GM21515 (cell line): ENCODE measurements around the gene HAPLN1.
"Not testable (repeated sequence)": the region's sequence is repeated elsewhere in the genome, so short reads cannot be mapped to it uniquely, and the experiment has no call there.

Experiments used
- ATAC-seq: cut with Tn5 transposase; IDR thresholded peaks from one replicate; pipeline ENCODE4 v1.9.1; 2021; ENCODE audit not compliant: unreplicated experiment

HAPLN1 gene

DNA sequence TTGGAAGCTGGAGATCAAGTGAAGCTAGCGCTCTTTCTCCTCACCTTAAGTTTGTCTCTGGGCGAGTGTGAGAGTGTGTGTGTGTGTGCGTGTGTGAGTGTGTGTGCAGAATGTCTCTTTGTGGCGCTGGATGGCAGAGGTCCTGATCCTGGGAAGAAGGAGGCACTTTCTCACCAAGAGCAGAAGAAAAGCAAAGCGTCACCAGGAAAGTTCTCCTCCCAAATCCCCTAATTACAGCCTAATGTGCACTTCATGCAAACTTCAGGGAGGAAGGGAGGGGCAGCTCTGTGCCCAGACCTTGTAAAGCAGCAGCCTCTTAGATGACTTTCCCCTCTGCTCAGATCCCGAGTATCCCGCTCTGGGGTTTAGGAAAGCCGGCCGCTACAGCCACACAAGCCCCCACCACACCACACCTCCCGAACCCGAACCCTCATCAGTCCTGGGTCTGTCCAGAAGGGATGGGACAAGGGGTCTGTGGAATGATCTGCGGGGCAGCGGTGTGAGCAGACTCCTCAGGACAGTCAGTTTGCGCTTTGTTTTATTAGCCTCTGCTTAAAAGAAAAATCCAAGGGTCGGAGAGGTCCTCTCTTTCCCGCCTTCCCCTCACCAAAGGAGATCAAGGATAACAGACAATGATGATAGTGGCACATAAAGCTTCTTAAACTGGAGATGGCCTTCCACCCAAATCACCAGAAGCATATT is at the start of gene HAPLN1:
Gene HAPLN1 (minus strand): TSS at position 20 of the 702 bp plus-strand sequence. CDS start 47,332 bp downstream, outside the sequence.
- ATAC-seq: no peak

GRCh38 chr5:83767409-83767992 is 46.8 kb upstream of the HAPLN1 start:
- no peak for ATAC-seq

DNA sequence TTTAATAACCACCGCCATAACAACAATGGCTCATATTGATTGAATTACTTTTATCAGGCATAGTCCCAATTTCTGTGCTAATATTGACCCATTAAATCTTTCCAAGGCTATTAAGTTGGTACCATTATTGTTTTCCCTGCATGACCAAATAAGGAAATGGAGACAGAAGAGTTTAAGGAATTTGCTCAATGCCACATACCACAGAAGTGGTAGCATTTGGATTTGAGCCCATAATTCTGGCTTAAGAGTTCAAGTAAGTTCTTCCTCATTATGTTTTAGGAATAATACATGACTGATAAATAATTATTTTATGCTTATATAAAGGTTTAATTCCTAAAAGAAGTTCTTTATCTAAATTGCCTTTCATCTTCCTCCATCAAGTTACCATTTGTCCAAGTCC is 43.4 kb upstream of the HAPLN1 start:
- ATAC-seq: no peak

- no peak for ATAC-seq
Measured at GRCh38 chr5:83760579-83760978, 39.9 kb upstream of the HAPLN1 start.

DNA sequence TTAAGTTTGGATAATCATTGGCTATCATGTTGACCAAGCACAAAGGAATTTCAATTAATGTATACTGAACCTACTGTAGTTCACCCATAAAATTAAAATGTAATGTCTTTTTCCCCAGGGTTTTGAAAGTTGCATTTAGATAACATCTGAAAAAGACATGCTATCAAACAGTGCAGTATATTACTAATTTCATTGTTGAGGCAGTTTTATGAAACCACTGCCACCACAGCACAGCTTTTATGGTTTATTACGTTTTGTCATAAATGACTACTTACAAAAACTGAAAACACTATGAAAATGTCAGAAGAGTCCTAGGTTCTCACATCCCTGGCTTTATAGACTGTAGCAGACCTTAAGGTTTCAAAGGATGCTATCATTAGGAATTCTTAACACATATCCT is 32.0 kb upstream of the HAPLN1 start:
- no peak for ATAC-seq

GRCh38 chr5:83751201-83751600 is 30.5 kb upstream of the HAPLN1 start:
- ATAC-seq: no peak

DNA sequence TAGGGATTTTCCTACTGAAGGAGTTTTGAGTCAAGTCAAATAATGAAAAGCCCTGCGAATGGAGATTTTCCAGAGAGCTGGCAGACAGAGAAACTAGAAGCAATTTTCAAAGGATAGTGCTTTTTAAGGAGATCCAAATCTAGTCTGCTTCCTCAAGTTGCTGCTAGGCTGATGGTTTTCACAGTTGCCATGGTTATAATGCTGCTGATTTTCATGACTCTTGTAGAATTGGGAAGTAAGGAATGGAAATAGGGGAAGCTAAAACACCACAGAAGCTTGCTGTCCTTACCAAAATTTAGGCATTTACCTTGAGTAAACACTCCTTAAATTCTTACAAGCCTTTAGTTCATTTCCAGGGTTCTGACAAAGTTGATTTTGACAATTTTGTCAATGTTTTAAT is 30.1 kb upstream of the HAPLN1 start:
- no peak for ATAC-seq

DNA sequence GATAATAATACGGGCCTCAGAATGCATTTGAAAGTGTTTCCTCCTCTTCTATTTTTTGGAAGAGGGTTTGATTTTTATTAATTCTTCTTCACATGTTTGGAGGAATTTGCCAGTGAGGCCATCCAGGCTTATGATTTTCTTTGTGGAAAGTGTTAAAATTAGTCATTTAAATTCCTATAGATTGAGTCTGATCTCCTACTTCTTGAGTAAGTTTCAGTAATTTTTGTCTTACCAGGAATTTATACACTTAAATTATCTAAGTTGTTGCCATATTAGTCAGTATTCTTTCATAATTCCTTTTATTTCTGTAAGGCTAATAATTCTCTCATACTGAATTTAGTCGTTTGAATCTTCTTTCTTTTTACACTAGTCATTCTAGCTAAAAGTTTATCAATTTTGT is 25.2 kb upstream of the HAPLN1 start:
- no peak for ATAC-seq

DNA sequence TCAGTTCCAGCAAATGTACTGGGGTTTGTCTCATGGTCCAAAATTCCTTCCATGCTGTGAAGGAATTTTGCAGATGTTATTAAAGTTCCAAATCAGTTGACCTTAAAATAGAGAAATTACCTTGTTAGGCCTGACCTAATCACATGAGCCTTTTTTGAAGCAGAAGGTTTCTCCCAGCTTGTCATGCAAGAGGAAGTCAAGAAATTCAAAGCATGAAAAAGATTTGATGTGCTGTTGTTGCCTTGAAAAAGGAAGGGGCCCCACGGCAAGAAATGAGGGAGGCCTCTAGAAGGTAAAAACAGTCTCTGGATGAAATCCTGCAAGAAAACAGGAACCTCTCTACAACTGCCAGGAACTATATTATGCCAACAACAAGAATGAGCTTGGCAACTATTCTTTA is 24.2 kb upstream of the HAPLN1 start:
- ATAC-seq: no peak

- ATAC-seq: no peak
Measured at GRCh38 chr5:83742089-83742488, 21.4 kb upstream of the HAPLN1 start.

GRCh38 chr5:83741571-83741970 is 20.9 kb upstream of the HAPLN1 start:
- ATAC-seq: no peak

- peak; percentile 91 for ATAC-seq
Measured at GRCh38 chr5:83740741-83741140, 20.1 kb upstream of the HAPLN1 start.

DNA sequence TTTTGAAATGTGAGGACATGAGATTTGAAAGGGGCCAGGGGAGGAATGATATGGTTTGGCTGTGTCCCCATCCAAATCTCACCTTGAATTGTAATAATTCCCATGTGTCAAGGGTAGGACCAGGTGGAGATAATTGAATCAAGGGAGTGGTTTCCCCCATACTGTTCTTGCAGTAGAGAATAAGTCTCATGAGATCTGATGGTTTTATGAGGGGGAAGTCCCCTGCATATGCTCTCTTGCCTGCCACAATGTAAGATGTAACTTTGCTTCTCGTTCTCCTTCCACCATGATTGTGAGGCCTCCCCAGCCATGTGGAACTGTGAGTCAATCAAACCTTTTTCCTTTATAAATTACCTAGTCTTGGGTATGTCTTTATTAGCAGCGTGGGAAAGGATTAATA is 15.5 kb upstream of the HAPLN1 start:
- ATAC-seq: not testable (repeated sequence)

GRCh38 chr5:83735058-83735457 is 14.4 kb upstream of the HAPLN1 start:
- not testable (repeated sequence) for ATAC-seq

- no peak for ATAC-seq
Measured at GRCh38 chr5:83731638-83732037, 11.0 kb upstream of the HAPLN1 start.

DNA sequence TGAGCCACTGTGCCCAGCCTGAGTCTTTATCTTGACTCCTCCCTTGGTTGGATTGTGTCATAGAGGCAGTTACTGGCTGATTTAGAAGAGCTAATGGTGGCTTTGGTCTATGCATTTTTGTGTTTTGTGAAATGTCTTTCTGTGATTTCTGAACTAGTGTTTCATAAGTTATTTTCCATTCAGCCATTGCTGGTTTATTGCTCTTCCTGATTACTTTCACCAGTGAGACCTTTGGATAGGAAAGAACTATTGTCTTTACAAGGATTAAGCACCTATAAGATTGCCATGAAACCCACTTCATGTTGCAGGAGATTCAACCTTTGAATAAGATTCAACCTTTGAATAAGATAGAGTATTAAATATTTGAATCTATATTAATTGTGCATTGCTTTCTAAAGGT is 8.7 kb upstream of the HAPLN1 start:
- ATAC-seq: no peak

DNA sequence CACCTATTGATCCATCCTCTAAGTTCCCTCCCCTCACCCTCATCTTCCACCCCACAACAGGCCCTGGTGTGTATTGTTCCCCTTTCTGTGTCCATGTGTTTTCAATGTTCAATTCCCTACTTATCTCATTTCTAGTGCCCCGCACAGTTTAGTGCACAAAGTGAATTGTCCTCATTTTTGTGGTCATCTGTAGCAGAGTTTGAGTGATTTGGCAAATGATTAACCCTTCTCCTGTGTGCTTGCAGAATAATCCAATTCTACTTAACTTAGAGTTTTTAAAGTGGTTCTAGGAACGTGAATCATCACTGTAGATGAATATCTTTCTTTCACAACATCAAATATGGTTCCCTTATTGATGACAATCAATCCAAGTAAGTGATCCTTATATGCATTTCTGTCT is 6.3 kb upstream of the HAPLN1 start:
- no peak for ATAC-seq

DNA sequence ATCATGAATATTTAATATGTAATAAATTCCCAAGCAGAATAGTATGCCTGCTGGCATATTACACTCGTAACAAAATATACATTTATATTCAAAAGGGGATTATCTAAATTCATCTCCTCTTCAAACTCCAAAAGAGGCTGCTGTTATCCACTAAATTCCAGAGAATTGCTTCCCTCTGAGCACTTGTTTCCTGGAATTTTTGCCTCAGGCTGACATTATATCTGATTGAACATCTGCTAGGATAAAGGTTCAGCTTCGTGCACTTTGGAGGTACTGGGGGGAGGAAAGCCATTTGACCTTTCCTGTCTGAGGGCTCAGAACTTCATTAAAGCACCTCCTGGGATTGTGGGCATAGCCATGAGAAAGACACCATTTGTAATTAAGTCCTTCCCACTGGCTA is 4.3 kb upstream of the HAPLN1 start:
- ATAC-seq: no peak

- no peak for ATAC-seq
Measured at GRCh38 chr5:83724001-83724400, 3.3 kb upstream of the HAPLN1 start.

- no peak for ATAC-seq
Measured at GRCh38 chr5:83723031-83723430, 2.4 kb upstream of the HAPLN1 start.

GRCh38 chr5:83721953-83722901 is 1.6 kb upstream of the HAPLN1 start:
- peak; percentile 48 for ATAC-seq
